Left colon (tissue), 2 donors: ENCODE measurements around the gene TMEM267. TPM values are rescaled to one million over a fixed set of nuclear protein-coding genes. Genes with fewer than 3 reads are reported as not detected.
"Not testable (repeated sequence)": the region's sequence is repeated elsewhere in the genome, so short reads cannot be mapped to it uniquely, and the experiment has no call there.

ENCODE experiments used
- ATAC-seq: fragments of 200-7000 bp; cut with Tn5 transposase; one replicate; pipeline ENCODE4 v1.9.1; 2020; ENCODE audit warnings: mild to moderate bottlenecking, moderate library complexity
- DNase-seq, 2 donors: peaks; one replicate each; pipeline ENCODE4 v3.0.0-alpha.2; 2020
- intact Hi-C, 2 donors: fragments of 100-400 bp; cut with DNase I in 1 of 2; cut with micrococcal nuclease in 1 of 2; formaldehyde crosslinking; loops; one replicate each; pipeline versions ENCODE4 v1.11.2 to v1.14.0; 2022; cut with DNase I, micrococcal nuclease
- total RNA-seq, 2 donors: library from RNA; stranded (reverse); fragmentation: NEBNext Ultra II Directional; extraction: Animal tissue kit (Norgen Biotek cat#: 25700); gene quantifications; one replicate each; pipeline ENCODE4 v1.2.1, GENCODE V29; 2021
- donor health status: DM: no; HTN: no; CAD: no.
- donor health status: DM: yes; HTN: yes; CAD: no.

Gene TMEM267
- total RNA-seq, 2 donors from 2014 or later, result 11.4 to 11.8 TPM

GRCh38 chr5:43415935-43416802, 67.5 kb downstream of the TMEM267 start:
- DNase-seq (no peak), ATAC-seq (no peak)
- intact Hi-C loops, result no loop called here

DNA sequence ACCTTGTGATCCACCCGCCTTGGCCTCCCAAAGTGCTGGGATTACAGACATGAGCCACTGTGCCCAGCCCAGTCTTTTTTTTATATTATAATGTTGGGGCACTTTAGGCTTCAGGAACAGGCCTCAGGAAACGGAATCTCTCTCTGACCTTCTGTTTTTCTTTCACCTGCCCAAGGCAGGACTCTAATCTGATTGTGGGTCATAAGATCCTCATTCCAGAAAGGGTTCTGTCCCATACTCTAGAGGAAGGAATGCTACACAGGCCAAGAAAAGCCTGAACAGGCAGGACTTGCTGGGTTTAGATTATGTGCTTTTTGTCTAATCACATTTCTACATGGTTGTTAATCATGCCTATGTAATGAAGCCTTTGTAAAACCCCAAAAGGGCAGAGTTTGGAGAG, 69.7 kb downstream of the TMEM267 start:
- ATAC-seq, result no peak
- DNase-seq, result no peak
- intact Hi-C loops, result no loop called here

- no peak for DNase-seq
- intact Hi-C loops, result no loop called here
- ATAC-seq, result no peak
Observed at GRCh38 chr5:43412644-43413043, 71.0 kb downstream of the TMEM267 start.

DNA sequence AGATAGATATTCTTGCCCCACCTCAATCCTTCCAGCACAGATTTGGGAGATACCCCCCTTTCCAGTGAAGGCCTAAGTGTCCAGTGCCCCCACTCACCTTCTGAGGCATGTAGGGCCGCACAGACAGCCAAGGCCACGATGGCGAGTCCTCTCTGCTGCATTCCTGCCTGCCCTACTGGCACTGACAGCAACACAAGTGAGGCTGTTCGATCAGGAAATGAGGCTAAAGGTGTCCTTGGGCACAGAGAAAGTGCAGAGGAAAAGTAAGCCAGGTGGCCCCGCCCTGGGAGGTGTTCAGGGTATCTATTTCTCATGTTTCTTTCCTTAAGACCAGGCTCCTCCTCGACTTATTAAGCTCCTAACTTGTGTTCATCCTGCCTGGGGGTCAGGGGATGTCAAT, 71.5 kb downstream of the TMEM267 start, which contains the start of gene CCL28:
CCL28 (minus strand) TSS at position 236 of the 400 bp plus-strand sequence; CDS start at position 161, 75 bp downstream.
- DNase-seq, result peak; percentile 83
- peak; percentile 81 for ATAC-seq
- intact Hi-C loops, result no loop called here

- peak in 1 of 2 donors; percentile 61 for DNase-seq
- peak; percentile 64 for ATAC-seq
- intact Hi-C loops, result no loop called here
Observed at GRCh38 chr5:43411495-43411894, 72.2 kb downstream of the TMEM267 start.

DNA sequence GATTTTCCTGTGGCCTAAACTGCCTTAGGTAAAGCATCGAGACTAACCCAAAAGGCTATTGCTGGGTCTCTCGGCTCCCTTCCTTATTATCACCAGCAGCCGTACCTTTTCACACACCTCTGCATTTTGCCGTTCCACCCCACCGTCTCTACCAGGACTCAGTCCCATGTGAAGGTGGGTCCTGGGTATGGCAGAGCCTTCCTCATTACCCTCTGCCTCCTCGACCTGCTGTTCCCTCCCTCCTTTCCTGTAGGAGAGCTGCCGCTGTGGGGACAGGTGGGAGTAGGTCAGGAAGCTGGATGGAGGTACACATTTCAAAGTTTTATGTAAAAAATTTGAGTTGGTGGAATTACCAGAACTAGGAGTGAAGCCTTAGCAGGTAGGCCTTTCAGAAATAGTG, 73.3 kb downstream of the TMEM267 start:
- ATAC-seq (peak; percentile 33), DNase-seq (peak in 1 of 2 donors; percentile 30)
- intact Hi-C loops, result no loop called here

DNA sequence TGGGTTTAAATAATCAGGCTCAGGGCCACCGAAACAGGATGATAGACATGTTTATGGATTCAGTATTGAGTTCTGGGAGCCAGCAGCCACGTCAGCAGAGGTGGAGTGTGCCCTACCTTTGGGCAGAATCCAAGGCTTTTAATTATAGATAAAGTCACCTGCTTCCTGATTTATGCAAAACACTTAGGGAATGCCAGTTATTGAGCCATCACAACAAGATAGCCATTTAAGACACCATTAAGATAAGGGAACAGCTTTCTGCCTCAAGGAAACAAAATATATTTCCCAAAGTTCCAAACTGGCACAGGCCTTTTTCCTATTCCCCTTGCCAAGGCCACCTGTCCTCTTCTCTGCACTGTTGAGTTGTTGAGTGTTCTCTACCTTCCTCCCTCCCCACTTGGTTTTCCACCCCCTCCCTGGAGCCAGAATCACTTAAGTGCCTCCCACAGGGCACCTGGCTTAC, 73.8 kb downstream of the TMEM267 start:
- ATAC-seq, result peak; percentile 77
- intact Hi-C loops, result no loop called here
- peak; percentile 82 to 84 for DNase-seq

DNA sequence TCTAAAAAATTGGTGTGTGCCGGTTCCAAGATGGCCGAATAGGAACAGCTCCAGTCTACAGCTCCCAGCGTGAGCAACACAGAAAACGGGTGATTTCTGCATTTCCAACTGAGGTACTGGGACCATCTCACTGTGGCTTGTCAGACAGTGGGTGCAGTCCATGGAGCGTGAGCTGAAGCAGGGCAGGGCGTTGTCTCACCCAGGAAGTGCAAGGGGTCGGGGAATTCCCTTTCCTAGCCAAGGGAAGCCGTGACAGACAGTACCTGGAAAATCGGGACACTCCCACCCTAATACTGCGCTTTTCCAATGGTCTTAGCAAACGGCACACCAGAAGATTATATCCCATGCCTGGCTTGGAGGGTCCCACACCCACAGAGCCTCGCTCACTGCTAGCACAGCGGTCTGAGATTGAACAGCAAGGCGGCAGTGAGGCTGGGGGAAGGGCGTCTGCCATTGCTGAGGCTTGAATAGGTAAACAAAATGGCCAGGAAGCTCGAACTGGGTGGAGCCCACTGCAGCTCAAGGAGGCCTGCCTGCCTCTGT, 81.1 kb downstream of the TMEM267 start:
- peak; percentile 57 for ATAC-seq
- DNase-seq, intact Hi-C loops: not testable (repeated sequence)

- intact Hi-C loops, result no loop called here
- DNase-seq (no peak), ATAC-seq (peak; percentile 52)
Observed at GRCh38 chr5:43401827-43402226, 81.8 kb downstream of the TMEM267 start.

DNA sequence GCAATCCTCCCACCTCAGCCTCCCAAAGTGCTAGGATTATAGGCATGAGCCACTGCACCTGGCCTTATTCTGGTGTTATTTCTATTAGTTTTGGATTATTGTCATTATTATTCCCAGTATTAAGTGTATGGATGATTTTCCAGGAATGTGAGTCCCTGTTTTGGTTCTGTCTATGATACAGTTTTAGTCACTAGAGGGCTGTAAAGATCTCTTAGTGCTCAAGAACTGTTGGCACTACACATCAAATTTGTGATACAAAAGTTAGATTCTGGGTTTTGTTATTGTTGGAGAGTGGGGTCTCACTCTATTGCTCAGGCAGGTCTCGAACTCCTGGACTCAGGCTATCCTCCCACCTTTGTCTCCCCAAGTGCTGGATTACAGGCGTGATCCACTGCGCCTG, 83.6 kb downstream of the TMEM267 start:
- no peak for DNase-seq
- intact Hi-C loops, result no loop called here
- ATAC-seq, result no peak

- DNase-seq (peak; percentile 51 to 69), ATAC-seq (peak; percentile 90)
- intact Hi-C loops, result no loop called here
Observed at GRCh38 chr5:43396762-43397304, 86.8 kb downstream of the TMEM267 start.

Other genes starting within 250 kb of the TMEM267 start
- 100 to 1,000 TPM; 153 to 377 TPM for gene HMGCS1, start 170.5 kb downstream of the TMEM267 start, total RNA-seq
- gene CCL28, start 71.5 kb downstream of the TMEM267 start, total RNA-seq, result 100 to 1,000 TPM in 1 of 2 donors, 10 to 100 TPM in 1; 97.0 to 144 TPM
- gene C5orf34, start 31.3 kb upstream of the TMEM267 start, total RNA-seq, result 1 to 10 TPM in 1 of 2 donors, under 1 TPM in 1; 0.56 to 1.6 TPM
- 10 to 100 TPM; 55.2 to 59.1 TPM for gene PAIP1, start 73.2 kb upstream of the TMEM267 start, total RNA-seq
- 100 to 1,000 TPM; 110 to 146 TPM for gene NNT, start 119.3 kb upstream of the TMEM267 start, total RNA-seq